Lung (tissue), 12 donors: ENCODE results near the gene LRRC34. TPM values are rescaled to one million over a fixed set of nuclear protein-coding genes. Genes with fewer than 3 reads are reported as not detected.

ENCODE experiments used
- ATAC-seq: fragments of 200-7000 bp; cut with Tn5 transposase; one replicate; pipeline ENCODE4 v1.9.1; 2020; ENCODE audit warnings: moderate number of reproducible peaks; ENCODE audit not compliant: insufficient read depth, low FRiP score
- DNase-seq, 3 donors: peaks; one replicate each; pipeline ENCODE4 v3.0.0-alpha.2; 2013 to 2017
- H3K27ac ChIP-seq, 2 donors: one replicate each; pipeline ENCODE4 v1.5.1; 2013; ENCODE audit warnings: mild to moderate bottlenecking in 2 of 2, moderate library complexity in 2 of 2, control low read depth in 1 of 2, inconsistent platforms in 1 of 2, low read depth in 1 of 2, low read length in 1 of 2
- H3K27me3 ChIP-seq, 3 donors: one replicate each; pipeline ENCODE4 v1.5.1; 2013; ENCODE audit warnings: low read length in 2 of 3; ENCODE audit not compliant: control insufficient read depth in 3 of 3, insufficient read depth in 3 of 3
- H3K36me3 ChIP-seq, 4 donors: one replicate each; pipeline ENCODE4 v1.5.1; 2013; ENCODE audit warnings: low read length in 4 of 4, mild to moderate bottlenecking in 1 of 4, moderate library complexity in 1 of 4; ENCODE audit not compliant: control insufficient read depth in 4 of 4, insufficient read depth in 4 of 4
- H3K4me1 ChIP-seq, 5 donors: one replicate each; pipeline ENCODE4 v1.5.1; 2013; ENCODE audit warnings: low read length in 5 of 5, mild to moderate bottlenecking in 2 of 5, moderate library complexity in 1 of 5; ENCODE audit not compliant: control insufficient read depth in 5 of 5, insufficient read depth in 5 of 5
- H3K4me3 ChIP-seq: one replicate; pipeline ENCODE4 v1.5.1; 2013; ENCODE audit warnings: mild to moderate bottlenecking, control low read depth, moderate library complexity
- H3K9ac ChIP-seq, 2 donors: one replicate each; pipeline ENCODE4 v1.5.1; 2013; ENCODE audit warnings: low read length in 2 of 2, control low read depth in 1 of 2; ENCODE audit not compliant: insufficient read depth in 1 of 2
- H3K9me3 ChIP-seq, 4 donors: one replicate each; pipeline ENCODE4 v1.5.1; 2013; ENCODE audit warnings: low read length in 3 of 4, mild to moderate bottlenecking in 1 of 4, moderate library complexity in 1 of 4; ENCODE audit not compliant: control insufficient read depth in 4 of 4, insufficient read depth in 3 of 4
- WGBS, 2 donors: extraction: QIAGEN DNeasy Blood & Tissue Kit; methylation state at CpG; one replicate each; pipeline ENCODE4 v1.1.7; 2013; 5-methylcytosine and 5-hydroxymethylcytosine counted together
- polyA plus RNA-seq, 2 donors: library from polyadenylated mRNA; stranded (reverse); fragments of 200-250 nt; gene quantifications; one replicate each; pipeline ENCODE4 v1.2.1, GENCODE V29; 2013
- total RNA-seq, 2 donors: library from RNA; depleted of rRNA in 1 of 2; stranded (reverse); fragments of >200 nt in 1 of 2; gene quantifications; one replicate each; pipeline ENCODE4 v1.2.1, GENCODE V29; 2014 to 2021
- TF ChIP-seq, protein P1 (sequence below): IDR thresholded peaks from 2 replicates; pipeline ENCODE4 v1.5.1; 2012; ENCODE audit warnings: mild to moderate bottlenecking; ENCODE audit errors: control extremely low read depth, extremely low read depth
- donor health status: control.
- donor health status: control.
- donor health status: Bipolar disorder and iron deficiency.
- donor health status: healthy.
- donor health status: DM: yes; HTN: yes; CAD: no.

Gene LRRC34
- total and polyA plus RNA-seq, 4 donors: 2.9 to 17.5 (median 6.9) TPM

DNA sequence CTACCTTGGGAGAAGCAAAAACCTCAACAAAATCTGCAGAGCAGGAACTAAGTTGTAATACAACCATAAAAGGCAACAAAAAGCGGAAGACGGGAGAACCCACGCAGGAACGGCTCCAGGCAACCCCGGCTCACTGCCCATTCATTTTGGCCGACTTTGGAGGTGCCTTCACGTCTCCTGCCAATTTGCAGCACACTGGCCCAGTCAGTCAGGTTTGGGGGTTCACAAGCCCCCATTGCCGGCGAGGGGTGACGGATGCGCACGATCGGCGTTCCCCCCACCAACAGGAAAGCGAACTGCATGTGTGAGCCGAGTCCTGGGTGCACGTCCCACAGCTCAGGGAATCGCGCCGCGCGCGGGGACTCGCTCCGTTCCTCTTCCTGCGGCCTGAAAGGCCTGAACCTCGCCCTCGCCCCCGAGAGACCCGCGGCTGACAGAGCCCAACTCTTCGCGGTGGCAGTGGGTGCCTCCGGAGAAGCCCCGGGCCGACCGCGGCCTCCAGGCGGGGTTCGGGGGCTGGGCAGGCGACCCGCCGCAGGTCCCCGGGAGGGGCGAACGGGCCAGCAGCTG, 48.3 kb downstream of the LRRC34 start:
- Histone ChIP-seq H3K4me1 (peaks cover 0 to 4% (median 0%) of the 10 kb centered on the region in 5 donors), H3K9me3 (peaks cover 0 to 3% (median 0%) of the 10 kb centered on the region in 4 donors), H3K4me3 (peak overlapping the region; percentile 79), H3K36me3 (no peaks in the 10 kb centered on the region), H3K9ac (peak overlapping the region; percentile 93 to 94), H3K27ac (peak overlapping the region; percentile 98 to 100), H3K27me3 (no peaks in the 10 kb centered on the region)
- TF ChIP-seq, protein P1, sequence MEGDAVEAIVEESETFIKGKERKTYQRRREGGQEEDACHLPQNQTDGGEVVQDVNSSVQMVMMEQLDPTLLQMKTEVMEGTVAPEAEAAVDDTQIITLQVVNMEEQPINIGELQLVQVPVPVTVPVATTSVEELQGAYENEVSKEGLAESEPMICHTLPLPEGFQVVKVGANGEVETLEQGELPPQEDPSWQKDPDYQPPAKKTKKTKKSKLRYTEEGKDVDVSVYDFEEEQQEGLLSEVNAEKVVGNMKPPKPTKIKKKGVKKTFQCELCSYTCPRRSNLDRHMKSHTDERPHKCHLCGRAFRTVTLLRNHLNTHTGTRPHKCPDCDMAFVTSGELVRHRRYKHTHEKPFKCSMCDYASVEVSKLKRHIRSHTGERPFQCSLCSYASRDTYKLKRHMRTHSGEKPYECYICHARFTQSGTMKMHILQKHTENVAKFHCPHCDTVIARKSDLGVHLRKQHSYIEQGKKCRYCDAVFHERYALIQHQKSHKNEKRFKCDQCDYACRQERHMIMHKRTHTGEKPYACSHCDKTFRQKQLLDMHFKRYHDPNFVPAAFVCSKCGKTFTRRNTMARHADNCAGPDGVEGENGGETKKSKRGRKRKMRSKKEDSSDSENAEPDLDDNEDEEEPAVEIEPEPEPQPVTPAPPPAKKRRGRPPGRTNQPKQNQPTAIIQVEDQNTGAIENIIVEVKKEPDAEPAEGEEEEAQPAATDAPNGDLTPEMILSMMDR: no peak
- ATAC-seq (peak; percentile 59), DNase-seq (peak; percentile 60 to 72 (median 70))
- WGBS, 2 donors: 0 to 1% methylated on average over 45 to 46 of the region's 46 CpGs

DNA sequence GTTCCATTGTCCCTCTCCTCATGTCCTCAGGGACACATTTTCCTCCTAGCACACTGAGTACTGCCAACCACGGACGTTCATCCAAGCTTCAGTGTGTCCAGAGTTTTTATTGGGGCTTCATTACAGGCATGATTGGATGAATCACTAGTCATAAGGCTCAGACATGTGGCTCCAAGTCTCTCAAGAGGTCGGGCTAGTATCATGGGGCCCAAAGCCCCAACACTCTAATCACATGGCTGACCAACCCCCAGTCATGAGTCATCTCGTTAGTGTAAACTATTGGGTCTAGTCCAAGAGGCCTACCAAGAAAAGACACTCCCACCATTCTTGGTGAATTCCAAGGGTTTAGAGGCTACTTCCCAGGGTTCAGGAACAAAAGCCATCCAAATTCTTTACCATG, 52.2 kb downstream of the LRRC34 start:
- ATAC-seq (no peak), DNase-seq (no peak)
- TF ChIP-seq, protein P1: no peak
- Histone ChIP-seq H3K36me3 (no peaks in the 10 kb centered on the region), H3K4me3 (no peak overlapping the region), H3K9me3 (peaks cover 0 to 3% (median 0%) of the 10 kb centered on the region in 4 donors), H3K27ac (no peak overlapping the region), H3K4me1 (peaks cover 0 to 4% (median 0%) of the 10 kb centered on the region in 5 donors), H3K27me3 (peaks cover 0 to 3% (median 2%) of the 10 kb centered on the region in 3 donors), H3K9ac (no peak overlapping the region)
- WGBS, 2 donors: 85 to 92% methylated on average over 4 of the region's 4 CpGs

DNA sequence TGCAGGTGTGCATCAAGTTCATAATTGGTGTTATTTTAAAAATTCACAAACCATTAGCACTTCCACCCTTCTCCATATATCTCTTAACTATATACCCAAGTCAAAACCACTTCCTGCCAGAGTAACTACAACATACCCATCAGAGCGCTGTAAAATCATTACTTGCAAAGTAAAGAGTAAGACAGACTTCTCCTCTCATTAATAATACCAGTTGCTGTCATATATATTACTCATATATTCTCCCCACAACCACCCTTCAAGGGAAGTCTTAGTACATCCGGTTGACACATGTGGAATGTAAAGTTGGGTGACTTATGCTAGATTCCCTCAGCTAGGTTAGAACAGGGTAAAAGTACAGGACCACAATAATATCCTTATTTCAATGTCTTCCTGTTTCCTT, 53.4 kb downstream of the LRRC34 start:
- DNase-seq: no peak
- no peak overlapping the region for H3K4me3 ChIP-seq
- 20 to 63% methylated on average over 2 of the region's 2 CpGs for WGBS, 2 donors
- no peaks in the 10 kb centered on the region for H3K9me3 ChIP-seq
- peaks cover 0 to 3% (median 2%) of the 10 kb centered on the region in 3 donors for H3K27me3 ChIP-seq
- peaks cover 0 to 1% (median 0%) of the 10 kb centered on the region in 5 donors for H3K4me1 ChIP-seq
- TF ChIP-seq, protein P1: no peak
- H3K27ac ChIP-seq: no peak overlapping the region
- H3K9ac ChIP-seq: no peak overlapping the region
- no peak for ATAC-seq
- H3K36me3 ChIP-seq: no peaks in the 10 kb centered on the region
